OCI-LY3 (cell line): ENCODE measurements around the gene PCDHB9.
"Not testable (repeated sequence)": the region's sequence is repeated elsewhere in the genome, so short reads cannot be mapped to it uniquely, and the experiment has no call there.

ENCODE experiments used
- CTCF ChIP-seq: fragments of 200-600, 300-600 bp; sonication (generic); IDR thresholded peaks from 2 replicates; pipeline ENCODE4 v1.5.1; 2014; ENCODE audit warnings: antibody characterized with exemption, low read length, low read depth
- EZH2phosphoT487 ChIP-seq: fragments of 200-600 bp; shearing (Covaris generic); IDR thresholded peaks from 2 replicates; pipeline ENCODE4 v1.6.1; 2018; ENCODE audit warnings: antibody characterized with exemption, mixed run types, low read depth

- not testable (repeated sequence) for TF ChIP-seq CTCF, EZH2phosphoT487
Observed at GRCh38 chr5:141188682-141189081, 1.7 kb downstream of the PCDHB9 start.
